NCI-H345 treated with DMSO at 0.1 percent for 48 hours (cell line): ENCODE results near the gene SHROOM3.

ENCODE experiments used
- DNase-seq: peaks from one replicate; lab custom pipeline; 2025; ENCODE audit not compliant: unreplicated experiment; lab: John Stamatoyannopoulos, UW

Gene SHROOM3

GRCh38 chr4:76654084-76654483, 219.1 kb downstream of the SHROOM3 start:
- no peak for DNase-seq

- no peak for DNase-seq
Measured at GRCh38 chr4:76654791-76655190, 219.8 kb downstream of the SHROOM3 start.

DNA sequence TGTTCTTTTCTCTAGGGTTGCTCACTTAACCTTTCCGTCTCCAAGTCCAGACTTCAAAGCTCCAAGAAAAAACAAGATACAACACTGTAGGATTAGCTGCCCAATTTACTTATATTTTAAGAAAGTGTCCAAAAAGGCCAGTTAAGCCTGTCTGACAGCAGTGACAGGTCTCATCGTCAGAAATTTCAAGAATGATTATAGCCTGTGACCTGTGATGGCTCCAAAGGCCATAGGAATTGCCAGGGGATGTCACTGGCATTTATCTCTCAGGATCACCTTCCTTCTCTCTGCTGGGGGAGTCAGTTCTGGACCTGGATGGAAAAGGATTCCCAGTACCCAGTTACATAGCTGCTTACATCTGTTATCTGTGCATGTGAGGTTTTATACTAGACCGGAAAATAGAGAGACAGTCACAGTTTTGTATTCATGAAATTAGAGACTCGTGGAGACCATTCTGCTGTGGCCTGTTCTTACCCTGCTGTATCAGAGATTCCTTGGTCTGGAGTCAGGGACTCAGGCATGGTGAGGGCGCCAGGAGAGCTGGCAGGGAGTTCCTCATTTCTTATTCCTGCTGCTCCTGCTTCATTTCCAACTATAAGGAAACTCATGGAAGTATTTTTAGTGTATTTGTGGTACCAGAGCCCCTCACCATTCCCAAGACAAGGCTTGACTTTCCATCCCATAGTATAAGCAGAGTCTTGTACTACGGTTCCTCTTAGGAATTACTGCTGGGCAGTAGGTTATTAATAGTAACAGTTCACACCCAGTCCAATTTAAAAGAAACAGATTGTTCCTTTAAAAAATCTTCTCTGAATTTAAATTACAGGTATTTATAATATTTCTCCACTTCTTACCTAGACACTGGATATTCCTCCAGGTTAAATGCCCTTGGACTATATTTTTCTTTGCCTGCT, 220.8 kb downstream of the SHROOM3 start:
- DNase-seq: no peak

DNA sequence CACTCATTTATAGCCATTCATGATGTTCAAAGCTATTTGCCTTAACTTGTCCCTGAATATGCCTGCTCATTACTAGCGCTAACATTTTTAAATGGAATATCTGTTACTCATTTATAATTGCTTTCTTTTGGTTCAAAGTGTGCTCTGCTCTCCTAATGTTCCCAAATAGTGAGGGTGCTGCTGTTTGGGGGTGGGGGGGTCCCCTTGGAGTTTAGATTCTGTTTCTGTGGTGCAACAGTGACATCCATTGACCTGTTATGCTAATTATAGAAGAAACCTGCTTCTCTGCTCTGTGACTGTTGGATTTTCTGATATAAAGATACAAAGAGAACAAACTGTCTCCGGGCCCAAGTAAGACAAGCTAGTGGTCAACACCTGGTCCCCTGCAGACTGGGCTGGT, 222.4 kb downstream of the SHROOM3 start:
- DNase-seq: no peak

DNA sequence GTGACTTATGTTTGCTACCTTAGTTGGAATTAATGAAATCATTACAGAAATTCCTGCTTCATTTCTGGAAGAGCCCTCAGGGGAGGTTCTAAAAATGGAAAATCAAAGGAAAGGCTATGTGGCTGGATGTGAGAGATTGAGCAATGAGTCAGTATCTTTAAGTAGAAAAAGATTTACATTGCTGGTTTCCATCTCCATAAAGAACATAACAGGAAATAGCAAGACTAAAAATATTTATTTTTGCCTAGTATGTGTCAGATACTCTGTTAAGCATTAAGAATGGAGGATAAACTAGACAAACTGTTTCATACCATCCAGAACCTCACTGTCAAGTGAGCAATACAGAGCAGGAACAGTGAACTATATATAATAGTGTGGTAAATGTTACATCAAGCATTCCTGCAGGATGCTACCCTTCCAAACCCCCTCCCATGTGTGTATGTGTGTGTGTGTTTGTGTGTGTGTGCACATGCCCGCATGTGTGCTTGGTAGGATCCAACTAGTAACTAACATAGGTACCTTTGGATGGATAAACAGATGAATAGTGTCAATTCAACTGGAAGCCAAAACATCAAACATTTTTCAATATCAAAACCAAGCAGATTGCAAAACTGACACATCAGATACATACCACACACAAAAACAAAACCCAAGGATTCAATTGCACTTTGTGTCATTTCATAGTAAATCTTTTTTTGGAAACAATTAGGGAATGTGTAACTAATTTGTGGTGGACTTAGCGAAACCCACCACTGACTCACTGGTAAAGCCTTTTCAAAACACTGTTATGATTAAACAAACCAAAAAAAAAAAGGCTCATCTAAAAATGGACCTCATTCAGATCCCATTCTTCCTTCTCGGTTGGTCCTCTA, 223.4 kb downstream of the SHROOM3 start:
- no peak for DNase-seq

GRCh38 chr4:76659103-76659490, 224.1 kb downstream of the SHROOM3 start:
- DNase-seq: no peak

DNA sequence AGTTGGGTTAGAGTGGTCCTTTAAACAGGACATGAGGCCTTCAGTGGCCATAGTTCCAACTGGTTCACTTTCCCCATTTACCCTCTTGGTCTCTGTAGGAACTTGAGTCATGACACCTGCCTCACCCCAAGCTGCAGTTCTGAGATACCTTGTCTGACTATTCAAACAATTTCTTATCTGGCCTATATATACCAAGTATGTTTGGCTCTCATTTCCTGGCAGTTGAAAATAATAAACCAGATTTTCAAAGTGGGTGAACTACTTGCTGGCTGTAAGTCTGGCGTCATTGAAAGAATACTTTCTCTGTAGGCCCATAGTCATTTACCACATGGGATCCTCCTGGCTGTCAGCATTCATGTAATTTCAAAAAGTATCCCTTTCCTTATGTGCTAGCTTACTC, 228.8 kb downstream of the SHROOM3 start:
- no peak for DNase-seq

DNA sequence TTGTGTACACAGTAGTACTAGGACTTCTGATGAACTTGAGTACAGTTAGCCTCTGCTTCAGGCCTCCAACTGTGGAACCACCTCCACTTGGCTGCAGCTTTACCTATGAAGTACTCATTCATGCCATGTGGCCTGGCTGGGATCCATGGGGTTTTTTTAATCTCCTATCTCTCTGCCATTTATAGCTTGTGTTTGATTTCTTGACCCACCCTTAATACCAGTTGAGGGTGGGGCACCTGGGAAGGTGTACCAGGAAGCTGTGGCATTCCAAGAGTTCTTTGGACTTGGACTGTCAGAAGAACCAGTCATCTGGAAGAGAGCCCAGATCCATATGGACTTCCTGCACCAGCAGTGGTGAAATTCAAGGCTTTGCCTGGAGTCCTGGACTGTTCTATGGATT, 230.1 kb downstream of the SHROOM3 start:
- DNase-seq: no peak

DNA sequence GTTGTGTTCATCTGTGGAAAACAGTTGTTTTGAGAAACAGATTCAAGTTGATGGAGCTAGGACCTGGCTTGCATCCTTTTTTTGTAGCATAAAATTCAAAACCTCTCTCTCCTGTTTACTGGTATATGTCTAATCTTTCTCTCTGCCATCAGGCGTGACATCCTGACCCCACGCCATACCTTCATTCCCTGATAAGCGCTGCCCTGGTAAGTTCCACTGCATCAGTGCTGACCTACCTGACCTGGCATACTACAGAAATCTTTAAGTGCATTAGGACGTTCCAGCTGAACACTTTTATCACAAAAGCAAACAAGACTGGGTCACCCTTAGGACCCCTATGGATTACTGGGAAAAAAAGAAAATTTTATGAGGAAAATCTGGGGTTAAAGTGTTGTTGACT, 230.7 kb downstream of the SHROOM3 start:
- no peak for DNase-seq

DNA sequence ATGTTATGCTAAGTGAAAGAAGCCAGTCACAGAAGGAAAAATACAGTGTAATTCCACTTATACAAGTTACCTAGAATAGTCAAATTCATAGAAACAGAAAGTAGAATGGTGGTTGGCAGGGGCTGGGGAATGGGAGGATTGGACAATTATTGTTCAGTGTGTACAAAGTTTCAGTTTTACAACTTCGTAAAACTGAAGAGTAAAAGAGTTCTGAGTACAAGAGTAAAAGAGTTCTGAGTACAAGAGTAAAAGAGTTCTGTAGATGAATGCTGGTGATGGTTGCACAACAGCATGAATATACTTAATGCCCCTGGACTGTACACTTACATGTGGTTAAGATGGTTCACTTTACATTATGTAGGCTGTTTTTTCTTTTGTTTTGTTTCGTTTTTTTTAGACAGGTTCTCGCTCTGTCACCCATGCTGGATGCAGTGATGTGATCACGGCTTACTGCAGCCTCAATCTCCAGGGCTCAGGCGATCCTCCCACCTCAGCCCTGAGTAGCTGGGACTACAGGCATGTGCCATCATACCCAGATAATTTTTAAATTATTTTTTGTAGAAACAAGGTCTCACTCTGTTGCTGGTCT, 232.0 kb downstream of the SHROOM3 start:
- DNase-seq: no peak

GRCh38 chr4:76670631-76671030, 235.6 kb downstream of the SHROOM3 start:
- DNase-seq: no peak

- DNase-seq: no peak
Measured at GRCh38 chr4:76673362-76673761, 238.3 kb downstream of the SHROOM3 start.

DNA sequence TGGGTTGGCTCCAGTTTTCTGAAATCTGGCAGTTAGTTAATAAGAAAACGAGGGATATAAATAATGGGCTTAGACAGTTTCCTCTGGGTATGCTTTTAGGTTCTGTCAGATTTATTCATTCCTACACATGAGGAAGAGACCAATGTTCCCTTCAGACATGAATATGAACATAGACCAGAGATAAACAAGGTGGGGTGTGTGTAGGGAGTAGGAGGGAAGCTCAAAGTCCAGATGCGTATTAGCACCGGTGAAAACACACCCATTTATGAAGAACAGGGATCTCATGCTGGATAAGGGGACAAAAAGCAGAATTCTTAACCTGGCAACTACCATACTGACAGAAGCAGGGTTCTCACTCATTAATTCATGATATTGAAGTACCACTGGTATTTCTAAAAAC, 240.0 kb downstream of the SHROOM3 start:
- no peak for DNase-seq

DNA sequence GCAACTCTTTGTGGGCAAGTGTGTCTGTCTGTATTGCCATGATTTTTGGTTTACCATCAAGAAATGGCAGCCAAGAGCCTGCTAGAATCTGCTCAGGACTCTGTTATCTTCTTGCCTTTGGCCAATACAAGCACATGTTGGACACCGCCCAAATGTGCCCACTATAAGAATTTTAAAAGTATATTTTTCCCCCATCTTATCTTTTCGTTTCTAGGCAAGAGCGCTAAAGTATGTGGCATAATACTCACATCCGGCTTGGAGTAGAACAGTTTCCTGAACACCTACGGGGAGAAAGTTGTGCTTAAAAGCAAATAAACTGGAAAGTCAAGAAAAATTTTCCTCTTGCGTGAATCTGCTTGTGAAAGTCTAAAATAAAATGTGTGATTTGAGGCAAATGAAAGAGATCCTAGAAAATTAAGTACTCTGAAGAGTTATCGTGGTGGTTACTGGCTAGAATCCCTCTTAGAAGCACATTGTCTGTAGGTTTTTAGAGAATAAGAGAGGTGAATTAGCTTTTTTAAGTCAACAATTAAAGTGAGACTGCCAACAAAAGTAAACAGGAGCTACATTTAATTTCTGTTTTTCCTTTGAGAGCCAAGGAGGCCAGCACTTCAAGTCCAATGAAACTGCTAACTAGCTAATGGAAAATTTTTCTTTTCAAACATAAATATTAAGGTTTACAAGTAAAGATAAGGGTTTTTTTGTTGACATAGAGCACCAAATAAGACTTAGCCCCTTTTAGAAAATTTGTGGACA, 242.7 kb downstream of the SHROOM3 start:
- no peak for DNase-seq

DNA sequence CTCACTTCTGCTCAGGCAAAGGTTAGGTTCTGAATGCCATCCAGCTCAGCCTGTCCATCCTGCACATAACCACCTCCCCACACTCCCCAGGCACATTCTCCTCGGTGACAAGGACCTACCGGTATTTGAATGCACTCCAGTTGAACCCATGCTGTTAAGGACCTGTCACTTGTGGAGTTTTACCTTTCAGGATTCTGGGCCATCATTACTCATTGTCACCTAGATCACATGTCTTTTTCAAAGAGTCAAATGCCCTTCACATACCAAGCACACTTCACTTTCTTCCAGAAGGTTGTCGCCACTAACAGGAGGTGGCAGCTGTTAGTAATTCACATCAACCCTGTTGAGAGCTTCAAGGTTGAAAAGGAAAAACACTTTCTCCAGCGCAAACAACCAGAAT, 244.7 kb downstream of the SHROOM3 start:
- peak; percentile 65 for DNase-seq

DNA sequence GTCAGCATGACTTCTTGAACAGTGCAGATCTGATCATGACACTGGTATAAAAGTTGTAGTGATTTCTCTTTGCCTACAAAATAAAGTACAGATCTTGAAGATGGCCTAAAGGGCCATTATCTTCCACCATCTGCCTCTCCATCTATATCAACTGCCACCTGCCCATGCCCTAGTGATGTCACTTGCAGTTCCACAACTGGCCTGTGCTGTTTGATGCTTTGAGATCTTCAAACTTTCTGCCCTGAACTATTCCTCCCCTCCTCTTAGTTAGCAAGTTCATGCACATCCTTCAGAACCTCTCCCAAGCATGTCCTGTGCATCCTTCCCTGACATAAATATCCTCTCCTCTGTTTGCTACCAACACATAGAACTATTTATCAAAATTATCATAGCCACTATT, 245.9 kb downstream of the SHROOM3 start:
- DNase-seq: no peak

DNA sequence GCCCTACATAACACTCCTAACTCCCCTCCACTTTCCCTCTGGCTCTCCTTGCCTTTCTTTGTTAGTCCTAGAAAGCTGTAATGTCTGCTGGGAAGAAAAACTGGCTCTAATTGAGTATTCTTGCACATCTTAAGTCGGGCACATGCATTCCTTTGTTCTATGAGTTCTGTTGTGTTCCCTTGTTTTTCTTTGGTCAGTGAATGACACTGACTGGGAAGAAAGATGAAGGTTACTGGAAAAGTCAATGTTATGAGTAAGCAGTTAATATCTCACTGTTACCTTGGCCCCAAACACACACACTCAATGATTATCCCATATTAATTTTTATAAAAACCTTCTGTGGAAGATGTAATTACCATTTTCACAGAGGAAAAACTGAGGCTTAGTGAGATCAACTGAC, 247.0 kb downstream of the SHROOM3 start:
- DNase-seq: no peak

DNA sequence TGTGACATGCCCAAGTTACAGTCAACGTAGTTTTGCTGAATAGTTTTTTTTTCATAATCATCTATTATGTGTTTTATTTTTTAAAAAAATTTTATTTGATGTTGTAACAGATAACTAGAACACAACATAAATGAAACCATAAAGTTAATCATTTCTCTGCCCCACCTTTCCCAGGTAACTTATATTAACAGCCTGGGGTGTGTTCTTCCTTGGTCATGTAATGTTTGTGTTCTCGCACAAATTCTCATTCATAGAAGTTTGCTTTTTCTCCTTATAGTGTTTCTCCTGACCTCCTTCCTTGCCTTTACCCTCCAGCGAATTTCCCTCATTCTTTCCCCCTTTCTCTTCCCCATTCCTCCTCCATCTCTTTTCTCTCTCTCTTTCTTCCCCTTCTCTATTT, 248.1 kb downstream of the SHROOM3 start:
- no peak for DNase-seq

- peak; percentile 27 for DNase-seq
Measured at GRCh38 chr4:76687746-76688448, 252.9 kb downstream of the SHROOM3 start.

DNA sequence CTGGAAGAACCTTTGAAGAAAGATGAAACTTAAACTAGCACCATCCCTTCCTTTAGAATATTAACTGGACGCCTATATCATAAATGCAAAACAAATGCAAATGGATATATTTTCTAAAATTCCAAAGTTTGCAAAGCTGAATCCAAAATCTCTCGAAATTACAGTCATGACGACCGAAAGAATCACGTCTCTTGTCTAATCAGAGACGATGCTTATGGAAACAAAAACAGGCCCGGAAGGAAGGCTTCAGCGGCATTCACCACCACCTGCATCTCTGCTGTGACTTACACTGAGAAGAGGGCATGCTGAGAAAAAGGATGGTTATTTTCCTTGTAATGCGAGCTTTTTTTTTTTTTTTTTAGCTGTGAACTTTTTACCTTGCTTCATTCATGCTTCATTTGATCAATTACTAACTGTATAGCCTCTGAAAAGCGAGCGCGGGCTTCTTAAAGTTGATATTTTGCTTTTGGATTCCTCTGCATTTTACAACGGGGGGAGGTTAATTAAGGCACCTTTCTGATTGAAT, 253.7 kb downstream of the SHROOM3 start:
- no peak for DNase-seq
